Bone marrow (tissue), 2 donors: ENCODE measurements around the gene RRM2.

Experiments
- DNase-seq, 2 donors: peaks; one replicate each; lab custom pipeline; 2025; lab: John Stamatoyannopoulos, UW

RRM2 gene

GRCh38 chr2:10158681-10159080 lies 36.1 kb downstream of the RRM2 start:
- no peak for DNase-seq

GRCh38 chr2:10159086-10159485 lies 36.5 kb downstream of the RRM2 start:
- DNase-seq = no peak

DNA sequence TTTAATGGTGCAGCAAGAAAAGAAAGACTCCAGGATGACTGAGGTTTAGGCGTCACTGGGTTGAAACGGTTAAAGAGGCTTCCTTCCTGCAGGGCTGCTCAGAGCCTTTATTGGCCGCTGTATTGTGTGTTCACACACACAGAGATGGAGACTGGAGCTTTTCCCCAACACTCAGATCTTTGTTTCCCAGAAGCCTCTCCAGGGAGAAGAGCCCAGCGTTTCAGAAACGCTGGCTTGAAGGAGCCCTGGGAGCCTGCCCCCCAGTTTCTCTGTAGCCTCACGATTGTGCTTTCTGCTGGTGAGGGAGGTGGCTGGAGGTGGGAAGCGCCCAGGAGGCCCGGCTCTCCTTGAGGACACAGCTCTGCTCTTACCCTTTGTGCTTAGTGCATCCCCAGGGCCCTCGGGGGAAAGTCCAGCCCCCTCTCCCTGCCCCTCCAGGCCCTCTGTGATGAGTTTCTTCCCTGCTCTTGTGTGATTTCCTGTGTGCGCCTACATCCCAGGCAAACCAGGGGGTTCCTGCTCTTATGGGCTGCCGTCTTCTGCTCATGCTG lies 37.1 kb downstream of the RRM2 start:
- DNase-seq = no peak

GRCh38 chr2:10160203-10160955 lies 37.8 kb downstream of the RRM2 start:
- no peak for DNase-seq

- DNase-seq = no peak
These were observed 38.8 kb downstream of the RRM2 start for GRCh38 chr2:10161206-10161931.

- DNase-seq = no peak
These were observed 39.5 kb downstream of the RRM2 start for GRCh38 chr2:10161961-10162441.

- no peak for DNase-seq
These were observed 40.3 kb downstream of the RRM2 start for GRCh38 chr2:10162586-10163497.

- DNase-seq = no peak
These were observed 41.3 kb downstream of the RRM2 start for GRCh38 chr2:10163498-10164486.

GRCh38 chr2:10164601-10165000 lies 42.1 kb downstream of the RRM2 start:
- no peak for DNase-seq

DNA sequence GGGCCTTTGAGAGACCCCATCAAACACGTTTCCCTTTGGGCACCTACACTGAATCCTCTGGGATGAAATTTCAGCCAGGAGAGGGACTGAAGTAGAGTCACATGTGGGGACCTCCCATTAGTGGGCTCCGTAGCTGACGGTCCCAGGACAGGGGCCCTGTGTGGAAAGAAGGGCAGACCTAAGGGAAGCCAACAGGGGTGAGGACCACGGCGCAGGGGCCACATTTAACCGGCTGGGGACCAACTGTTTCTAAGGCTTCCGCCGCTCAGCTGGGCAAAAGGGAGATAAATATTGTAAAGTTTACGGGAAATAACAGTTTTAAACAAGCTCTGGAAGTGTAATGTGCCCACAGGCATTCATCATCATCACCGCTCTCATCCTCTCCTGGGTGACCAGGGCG lies 42.7 kb downstream of the RRM2 start:
- no peak for DNase-seq

DNA sequence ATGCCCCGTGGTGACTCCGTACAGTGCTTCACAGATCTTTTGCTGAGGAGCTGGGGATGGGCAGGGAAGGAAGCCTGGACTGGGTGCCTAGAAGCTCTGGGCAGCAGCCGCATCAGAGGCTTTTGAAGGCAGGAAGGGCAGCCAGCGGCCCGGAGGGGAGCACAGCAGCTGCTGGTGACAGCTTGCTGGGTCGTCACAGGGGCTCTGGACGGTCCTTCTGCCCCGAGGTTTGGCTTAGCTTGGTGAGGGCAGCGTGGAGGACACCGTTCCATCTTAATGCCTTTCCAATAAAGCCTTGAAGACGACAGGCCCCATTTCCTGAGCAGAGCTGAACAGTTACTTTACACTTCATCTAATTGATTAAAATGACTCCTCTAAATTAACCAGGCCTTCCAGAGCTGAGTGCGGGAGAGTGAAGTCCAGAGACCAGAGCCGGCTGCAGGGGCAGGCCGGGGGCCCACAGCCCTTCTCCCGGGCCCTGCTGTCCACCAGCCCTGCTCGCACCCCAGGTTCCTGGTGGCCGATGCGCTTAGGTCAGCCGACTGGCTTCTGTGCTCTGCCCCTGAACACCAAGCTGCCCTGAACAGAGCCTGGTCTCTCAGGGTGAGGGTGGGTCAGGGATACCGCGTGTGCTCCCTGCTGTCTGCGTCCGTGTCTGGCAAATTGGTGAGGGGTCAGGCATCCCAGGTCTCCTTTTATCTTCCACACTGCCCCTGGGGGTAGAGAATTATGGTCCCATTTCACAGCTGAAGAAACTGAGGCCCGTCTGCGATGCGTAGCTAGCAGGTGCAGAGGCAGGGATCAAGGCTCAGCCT lies 43.5 kb downstream of the RRM2 start:
- DNase-seq = no peak

DNA sequence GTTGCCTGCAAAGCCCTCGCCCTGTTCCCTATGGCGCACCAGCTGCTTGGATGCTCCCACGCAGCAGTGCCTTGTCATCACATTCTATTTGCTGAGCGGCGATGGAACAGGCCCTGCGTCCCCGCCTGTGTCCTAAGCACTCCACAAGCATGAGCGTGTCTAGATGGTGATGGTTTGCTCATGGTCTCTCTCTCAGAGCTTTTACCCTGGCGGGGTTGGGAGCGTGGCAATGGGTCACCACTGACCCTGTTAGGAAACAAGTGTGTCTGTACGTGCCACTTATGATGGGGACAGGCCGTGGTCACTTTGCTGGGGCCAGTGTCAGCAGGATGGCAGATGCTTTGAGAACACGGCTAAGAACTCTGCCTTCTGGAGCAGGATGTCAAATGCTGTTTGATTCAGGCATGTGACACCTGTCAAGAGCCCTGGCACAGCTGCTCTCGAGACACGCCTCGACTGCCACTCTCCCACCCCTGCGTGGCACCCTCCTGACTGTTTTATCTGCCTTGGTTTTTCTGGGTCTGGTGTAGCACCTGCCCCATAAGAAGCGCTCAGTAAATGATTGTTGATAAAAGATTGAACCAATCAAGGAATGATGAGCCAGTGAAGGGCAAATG lies 44.2 kb downstream of the RRM2 start:
- no peak for DNase-seq

GRCh38 chr2:10167316-10167715 lies 44.8 kb downstream of the RRM2 start:
- no peak for DNase-seq

GRCh38 chr2:10168221-10168620 lies 45.7 kb downstream of the RRM2 start:
- DNase-seq = no peak

DNA sequence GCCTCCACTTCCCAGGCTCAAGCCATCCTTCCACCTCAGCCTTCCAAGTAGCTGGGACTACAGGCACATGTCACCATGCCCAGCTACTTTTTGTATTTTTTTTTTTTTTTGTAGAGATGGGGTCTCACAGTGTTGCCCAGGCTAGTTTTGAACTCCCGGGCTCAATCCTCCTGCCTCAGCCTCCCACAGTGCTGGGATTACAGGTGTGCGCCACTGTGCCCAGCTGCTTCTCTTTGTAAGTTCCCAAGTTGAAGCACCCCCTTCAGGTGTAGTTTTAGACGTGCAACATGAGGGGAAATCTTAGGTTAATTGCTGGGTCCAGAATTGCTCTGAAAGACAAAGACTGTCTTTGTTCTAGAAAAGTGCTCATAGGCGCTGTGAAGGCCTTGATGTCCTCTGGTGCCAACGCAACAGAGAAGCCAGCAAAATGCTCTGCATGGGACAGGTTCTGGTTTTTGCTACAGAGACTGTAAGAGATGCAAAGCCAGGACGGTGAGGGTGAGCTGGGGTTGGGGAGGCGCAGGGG lies 46.6 kb downstream of the RRM2 start:
- no peak for DNase-seq

DNA sequence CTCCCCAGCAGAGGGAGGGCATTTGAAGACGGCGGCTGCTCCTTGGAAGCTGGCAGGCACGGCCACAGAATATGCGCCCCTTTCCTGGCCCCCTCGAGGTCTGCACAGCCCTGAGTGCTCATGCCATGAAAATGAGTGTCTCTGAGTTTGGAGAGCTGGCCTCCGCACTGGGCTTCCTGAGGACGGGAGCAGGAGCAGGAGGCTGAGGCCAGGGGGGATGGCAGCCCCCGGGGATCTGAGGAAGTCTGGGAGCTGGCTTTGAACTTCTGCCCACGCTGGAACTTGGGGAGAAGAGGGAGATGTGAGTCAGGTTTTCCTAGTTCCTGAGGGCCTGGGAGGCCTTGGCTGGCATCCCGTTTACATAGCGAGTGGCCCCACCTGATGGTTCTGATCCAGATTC lies 47.0 kb downstream of the RRM2 start:
- no peak for DNase-seq

- DNase-seq = no peak
These were observed 47.7 kb downstream of the RRM2 start for GRCh38 chr2:10170256-10170655.

DNA sequence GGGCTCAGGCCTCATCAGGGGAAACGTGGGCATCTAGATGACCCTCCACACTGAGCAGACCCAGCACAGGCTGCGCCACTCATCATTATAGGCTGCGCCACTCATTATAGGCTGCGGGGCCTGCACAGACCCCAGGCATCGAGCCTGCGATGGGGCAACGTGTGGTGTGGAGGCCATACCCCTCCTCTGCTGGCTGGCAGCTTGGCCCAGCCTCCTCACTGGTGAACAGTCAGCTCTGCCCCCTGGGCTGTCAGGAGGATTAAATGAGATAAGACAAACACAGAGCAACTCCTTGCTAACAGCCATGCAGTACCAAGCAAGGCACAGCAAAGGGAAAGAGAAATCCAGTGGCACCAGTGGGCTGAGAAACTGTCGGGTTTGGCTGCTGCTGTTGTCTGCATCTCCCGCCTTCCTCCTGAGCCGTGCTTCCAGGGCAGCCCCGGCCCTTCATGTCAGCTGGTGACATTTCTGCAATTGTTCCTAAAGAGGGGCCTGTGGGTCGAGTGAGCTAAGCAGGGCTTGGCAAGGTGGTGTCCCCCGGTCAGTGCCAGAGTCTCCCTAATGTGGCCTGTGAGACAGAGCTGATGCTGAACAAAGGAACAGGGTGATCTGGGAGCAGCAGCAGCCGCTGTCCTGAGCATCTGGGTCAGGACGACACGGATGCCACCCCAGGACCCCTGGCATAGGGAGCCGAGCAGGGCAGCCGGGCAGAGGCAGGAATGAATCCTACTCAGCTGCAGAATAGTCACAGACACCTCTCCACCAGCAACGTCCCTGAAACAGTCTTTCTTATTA lies 48.7 kb downstream of the RRM2 start:
- no peak for DNase-seq
